NCI-H524 (cell line): ENCODE data around the gene U2AF2.

ENCODE experiments used
- DNase-seq, 2 experiments: peaks; one replicate each; lab custom pipeline; 2025; lab: John Stamatoyannopoulos, UW

The U2AF2 gene

GRCh38 chr19:55654868-55655647 is at the start of gene U2AF2:
TSS of gene U2AF2 (plus strand) at chr19:55655035. CDS start at chr19:55655105, 70 bp downstream.
- peak; percentile 85 to 96 for DNase-seq

- DNase-seq: peak; percentile 98 to 99
Observed at GRCh38 chr19:55605207-55605636, 49.6 kb upstream of the U2AF2 start.

DNA sequence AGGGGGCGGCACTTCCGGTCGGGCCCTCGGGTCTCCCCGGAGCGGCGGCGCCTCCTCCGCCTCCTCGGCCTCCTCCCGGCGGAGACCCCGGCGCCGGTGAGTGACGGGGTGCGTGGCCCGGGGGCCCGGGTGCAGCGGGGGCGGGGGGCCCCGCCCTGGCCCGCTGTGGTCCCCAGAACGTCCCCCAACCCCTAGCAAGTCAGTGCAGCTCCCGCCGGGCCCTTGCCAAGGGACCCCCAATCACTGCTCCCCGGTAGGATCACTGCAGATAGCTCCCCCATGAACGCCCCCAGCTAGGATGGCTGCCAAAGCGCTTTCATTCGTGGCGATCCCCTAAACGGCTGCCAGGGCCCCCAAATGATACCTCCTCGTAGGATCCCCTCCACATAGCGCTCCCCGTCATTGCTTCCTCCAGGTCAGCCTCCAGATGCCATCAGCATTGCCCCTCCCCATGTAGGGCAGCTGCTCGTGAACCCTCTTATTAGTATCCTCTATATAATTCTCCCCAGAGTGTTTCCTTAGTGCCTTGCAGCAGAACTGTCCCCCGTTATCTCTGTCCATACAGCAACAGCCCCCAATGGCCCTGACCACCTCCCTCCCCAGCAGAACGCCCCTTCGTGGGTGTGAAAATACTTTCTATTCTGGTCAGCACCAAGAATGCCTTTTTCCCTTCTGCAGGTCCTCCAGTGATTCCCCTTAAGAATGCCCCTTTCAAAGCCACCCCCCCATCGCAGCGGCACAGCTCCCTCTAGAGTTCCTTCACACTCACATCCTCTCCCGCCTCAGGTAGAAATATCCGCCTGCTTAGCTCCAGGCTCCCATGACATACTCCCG is 49.0 kb upstream of the U2AF2 start, which contains the start of gene ZNF865:
Gene ZNF865, plus strand, starts transcription at position 11 of the 834 bp plus-strand sequence. CDS start 7,972 bp downstream, outside the sequence.
- DNase-seq: peak; percentile 73 to 84

DNA sequence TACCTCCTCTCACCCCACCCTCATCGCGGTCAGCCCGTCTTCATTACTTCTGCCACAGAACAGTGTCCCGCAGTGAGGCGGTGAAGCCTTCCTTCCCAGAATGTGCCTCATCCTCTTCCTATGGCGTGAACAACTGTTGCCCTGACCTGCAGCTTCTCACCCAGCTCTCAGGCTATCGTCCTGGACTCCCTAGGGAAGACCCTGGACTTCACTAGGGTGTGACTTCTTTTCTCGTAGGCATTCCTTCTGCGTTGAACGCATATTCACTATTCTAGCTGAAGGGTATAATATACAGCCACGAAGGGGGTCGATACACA is 48.4 kb upstream of the U2AF2 start:
- no peak for DNase-seq

GRCh38 chr19:55606817-55607216 is 48.0 kb upstream of the U2AF2 start:
- no peak for DNase-seq

DNA sequence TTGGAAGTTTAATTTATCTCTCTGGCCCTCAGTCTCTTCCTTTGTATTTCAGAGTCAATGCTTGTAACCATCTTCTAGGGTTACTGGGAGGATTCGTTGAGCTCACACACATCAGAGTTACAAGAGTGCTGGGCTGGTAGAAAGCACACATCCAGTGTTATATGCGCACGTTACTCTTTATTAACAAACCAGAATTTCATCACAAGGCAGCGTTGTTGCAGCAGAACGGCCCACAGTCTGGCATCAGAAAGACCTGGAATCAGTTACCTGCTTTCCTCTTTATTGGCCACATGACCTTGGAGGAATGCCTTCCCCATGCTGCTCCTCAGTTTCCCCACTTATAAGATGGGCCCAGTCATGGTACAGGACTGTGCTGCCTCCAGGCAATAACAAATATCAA is 45.5 kb upstream of the U2AF2 start:
- DNase-seq: no peak

DNA sequence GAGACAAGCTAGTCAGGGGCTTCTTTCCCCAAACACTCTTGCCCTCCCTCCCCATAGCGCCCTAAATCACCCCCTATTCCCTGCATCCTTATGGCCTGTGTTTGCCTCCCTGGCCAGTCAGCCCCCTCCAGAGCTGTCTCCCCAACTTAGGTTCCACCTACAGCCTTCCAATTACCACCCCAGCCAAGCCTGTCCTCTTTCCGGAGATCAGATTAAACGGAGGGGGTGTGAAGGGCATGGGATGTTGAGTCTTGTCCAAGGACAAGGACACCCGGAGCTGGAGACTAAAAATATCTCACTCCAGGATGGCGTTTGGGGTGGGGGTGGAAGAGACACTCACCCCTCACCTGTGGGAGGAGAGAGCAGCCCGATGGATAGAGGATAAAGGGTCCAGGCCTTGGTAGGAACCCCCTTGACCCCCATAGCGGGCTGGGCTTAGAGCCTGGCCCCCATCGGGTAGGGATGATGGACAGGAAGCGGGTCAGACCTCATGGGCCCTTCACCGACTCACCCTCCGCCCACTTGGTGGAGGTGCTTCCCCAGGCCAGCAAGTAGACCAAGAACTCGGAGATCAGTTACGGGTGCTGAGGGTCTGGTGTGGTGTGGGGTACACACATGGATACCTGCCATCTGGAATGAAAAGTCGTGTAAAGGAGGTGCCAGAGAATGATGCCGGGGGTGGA is 43.4 kb upstream of the U2AF2 start:
- no peak for DNase-seq

- DNase-seq: no peak
Observed at GRCh38 chr19:55611983-55612645, 42.7 kb upstream of the U2AF2 start.

DNA sequence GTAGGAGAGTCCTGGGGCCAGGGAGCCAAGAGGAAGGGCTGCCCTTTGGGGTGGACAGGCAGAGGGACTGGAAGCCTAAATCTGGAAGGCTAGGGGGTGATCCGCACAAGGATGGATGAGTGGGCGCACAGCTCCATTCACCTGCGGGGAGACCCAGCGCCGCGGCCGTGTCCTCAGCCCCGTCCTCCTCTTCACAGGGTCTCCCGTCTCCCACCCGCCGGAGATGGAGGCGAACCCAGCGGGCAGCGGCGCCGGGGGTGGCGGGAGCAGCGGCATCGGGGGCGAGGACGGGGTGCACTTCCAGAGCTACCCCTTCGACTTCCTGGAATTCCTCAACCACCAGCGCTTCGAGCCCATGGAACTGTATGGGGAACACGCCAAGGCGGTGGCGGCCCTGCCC is 41.4 kb upstream of the U2AF2 start:
- DNase-seq: no peak

GRCh38 chr19:55613930-55614710 is 40.7 kb upstream of the U2AF2 start:
- DNase-seq: no peak

DNA sequence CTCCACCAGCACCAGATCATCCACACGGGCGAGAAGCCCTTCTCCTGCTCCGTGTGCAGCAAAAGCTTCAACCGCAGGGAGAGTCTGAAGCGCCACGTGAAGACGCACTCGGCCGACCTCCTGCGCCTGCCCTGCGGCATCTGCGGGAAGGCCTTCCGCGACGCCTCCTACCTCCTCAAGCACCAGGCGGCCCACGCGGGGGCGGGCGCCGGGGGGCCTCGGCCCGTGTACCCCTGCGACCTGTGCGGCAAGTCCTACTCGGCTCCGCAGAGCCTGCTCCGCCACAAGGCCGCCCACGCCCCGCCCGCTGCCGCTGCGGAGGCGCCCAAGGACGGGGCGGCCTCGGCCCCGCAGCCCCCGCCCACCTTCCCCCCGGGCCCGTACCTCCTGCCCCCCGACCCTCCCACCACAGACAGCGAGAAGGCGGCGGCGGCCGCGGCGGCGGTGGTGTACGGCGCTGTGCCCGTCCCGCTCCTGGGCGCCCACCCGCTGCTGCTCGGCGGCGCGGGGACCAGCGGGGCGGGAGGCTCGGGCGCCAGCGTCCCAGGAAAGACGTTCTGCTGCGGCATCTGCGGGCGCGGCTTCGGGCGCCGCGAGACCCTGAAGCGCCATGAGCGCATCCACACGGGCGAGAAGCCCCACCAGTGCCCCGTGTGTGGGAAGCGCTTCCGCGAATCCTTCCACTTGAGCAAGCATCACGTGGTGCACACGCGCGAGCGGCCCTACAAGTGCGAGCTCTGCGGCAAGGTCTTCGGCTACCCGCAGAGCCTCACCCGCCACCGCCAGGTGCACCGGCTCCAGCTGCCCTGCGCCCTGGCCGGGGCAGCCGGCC is 39.9 kb upstream of the U2AF2 start:
- no peak for DNase-seq

GRCh38 chr19:55615543-55616394 is 39.1 kb upstream of the U2AF2 start:
- no peak for DNase-seq

DNA sequence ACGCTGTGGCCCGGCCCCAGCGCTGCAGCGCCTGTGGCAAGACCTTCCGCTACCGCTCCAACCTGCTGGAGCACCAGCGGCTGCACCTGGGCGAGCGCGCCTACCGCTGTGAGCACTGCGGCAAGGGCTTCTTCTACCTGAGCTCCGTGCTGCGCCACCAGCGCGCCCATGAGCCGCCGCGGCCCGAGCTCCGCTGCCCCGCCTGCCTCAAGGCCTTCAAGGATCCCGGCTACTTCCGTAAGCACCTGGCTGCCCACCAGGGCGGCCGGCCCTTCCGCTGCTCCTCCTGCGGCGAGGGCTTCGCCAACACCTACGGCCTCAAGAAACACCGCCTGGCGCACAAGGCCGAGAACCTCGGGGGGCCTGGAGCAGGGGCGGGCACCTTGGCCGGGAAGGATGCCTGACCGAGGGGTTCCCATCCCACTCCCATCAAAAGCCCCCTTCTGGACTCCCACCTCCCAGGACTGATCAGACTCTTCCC is 38.4 kb upstream of the U2AF2 start:
- no peak for DNase-seq

GRCh38 chr19:55617426-55617825 is 37.4 kb upstream of the U2AF2 start:
- DNase-seq: no peak

GRCh38 chr19:55618426-55618825 is 36.4 kb upstream of the U2AF2 start:
- no peak for DNase-seq

DNA sequence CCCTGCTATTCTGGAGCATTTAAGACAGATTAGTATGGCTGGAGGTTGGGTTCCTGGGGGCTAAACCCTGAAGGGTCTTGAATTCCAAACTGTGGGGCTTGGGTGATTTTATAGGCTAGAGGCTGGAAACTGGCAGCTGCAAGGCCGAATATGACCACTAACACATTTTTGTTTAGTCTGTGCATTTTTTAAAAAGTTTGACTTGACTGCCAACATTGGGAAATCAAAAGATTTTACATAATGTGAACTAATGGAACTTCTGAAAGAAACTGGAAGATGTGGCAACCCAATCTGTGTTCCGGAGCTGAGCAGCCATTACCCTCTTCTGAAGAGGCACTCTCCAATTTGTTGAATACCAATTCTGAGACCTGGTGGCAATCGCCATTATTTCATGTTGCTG is 35.5 kb upstream of the U2AF2 start:
- DNase-seq: no peak

DNA sequence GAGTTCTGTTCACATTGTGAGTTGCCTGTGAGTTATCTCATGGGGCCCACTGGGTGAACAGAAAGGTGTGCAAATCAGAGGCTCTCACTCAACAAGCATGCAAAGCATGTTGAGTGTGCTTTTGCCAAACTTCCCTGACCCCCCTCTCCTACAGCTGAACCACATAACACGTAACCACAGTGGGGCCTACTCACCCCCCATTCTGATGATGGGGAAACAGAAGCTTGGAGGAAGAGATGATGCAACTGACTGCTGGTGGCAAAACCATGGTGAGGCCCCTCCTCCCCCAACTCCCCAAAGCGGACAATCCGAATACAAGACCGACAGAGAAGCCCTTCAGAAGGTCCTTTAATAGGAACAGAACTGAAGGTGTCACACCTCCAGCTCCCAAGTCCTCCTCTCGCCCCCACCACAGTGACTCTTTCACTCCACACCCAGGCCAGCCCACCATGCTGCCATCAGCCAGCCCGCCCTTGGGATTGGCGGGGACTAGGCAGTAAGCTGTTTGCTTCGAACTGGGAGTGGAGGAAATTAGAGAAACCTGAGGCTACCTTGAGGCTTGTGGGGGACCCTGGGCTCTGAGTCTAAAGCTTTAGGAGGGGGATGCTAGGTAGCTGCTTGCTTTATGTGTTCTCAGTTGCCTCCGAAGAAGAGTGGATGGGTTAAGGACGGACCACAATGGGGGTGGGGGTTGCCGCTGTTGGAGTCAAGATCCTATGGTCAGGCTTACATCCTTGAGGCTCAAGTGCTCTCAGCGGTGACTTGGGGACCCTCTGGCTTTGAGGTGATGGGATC is 34.2 kb upstream of the U2AF2 start:
- no peak for DNase-seq

DNA sequence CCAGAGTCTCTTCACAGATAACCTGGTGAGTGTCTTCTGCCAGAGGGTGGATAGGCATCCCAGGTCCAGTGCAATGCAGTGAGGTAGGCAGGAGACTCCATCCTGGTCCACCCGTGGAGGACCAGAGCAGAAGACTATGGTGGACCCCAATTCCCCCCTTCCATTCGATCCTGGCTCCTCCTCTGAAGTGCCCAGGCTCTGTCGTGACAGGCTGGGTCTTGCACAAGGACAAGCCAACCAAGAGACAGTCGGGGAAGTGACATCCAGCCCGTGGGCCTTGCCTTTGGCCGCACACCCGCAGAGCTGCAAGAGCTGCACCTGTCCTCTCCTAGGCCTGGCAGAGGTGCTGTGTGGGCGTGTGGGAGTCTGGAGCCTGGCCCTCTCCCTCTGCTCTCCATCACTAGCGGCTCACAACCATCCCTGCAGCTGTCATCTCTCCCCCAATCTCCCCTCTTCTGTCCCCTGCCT is 33.6 kb upstream of the U2AF2 start:
- DNase-seq: no peak
